H9 (cell line): Measurements from ENCODE around the gene CYCS. TPM values are rescaled to one million over a fixed set of nuclear protein-coding genes. Genes with fewer than 3 reads are reported as not detected.

Experiments used
- DNase-seq: peaks from one replicate; pipeline ENCODE4 v3.0.0-alpha.2; 2017
- H2AFZ ChIP-seq: one replicate; pipeline ENCODE4 v1.6.1; 2013; ENCODE audit warnings: mild to moderate bottlenecking, low read length, control low read depth, moderate library complexity
- H2AK5ac ChIP-seq: 2 replicates; pipeline ENCODE4 v1.6.1; 2013; ENCODE audit warnings: low read length, control low read depth, mixed read lengths; ENCODE audit not compliant: insufficient read length
- H2BK120ac ChIP-seq: one replicate; pipeline ENCODE4 v1.6.1; 2013; ENCODE audit warnings: low read depth, mild to moderate bottlenecking, low read length, control low read depth, inconsistent platforms; ENCODE audit not compliant: poor library complexity, severe bottlenecking
- H2BK12ac ChIP-seq: 2 replicates; pipeline ENCODE4 v1.6.1; 2013; ENCODE audit warnings: low read length, control low read depth, mixed read lengths, low read depth; ENCODE audit not compliant: insufficient read length
- H2BK15ac ChIP-seq: 2 replicates; pipeline ENCODE4 v1.6.1; 2013; ENCODE audit warnings: low read depth, low read length, control low read depth
- H2BK20ac ChIP-seq: one replicate; pipeline ENCODE4 v1.6.1; 2013; ENCODE audit warnings: low read depth, mild to moderate bottlenecking, low read length, control low read depth, inconsistent platforms; ENCODE audit not compliant: poor library complexity, severe bottlenecking
- H2BK5ac ChIP-seq: 2 replicates; pipeline ENCODE4 v1.6.1; 2013; ENCODE audit warnings: low read length, control low read depth, mixed read lengths; ENCODE audit not compliant: insufficient read length
- H3K14ac ChIP-seq: 2 replicates; pipeline ENCODE4 v1.6.1; 2013; ENCODE audit warnings: low read length, control low read depth; ENCODE audit not compliant: insufficient read depth
- H3K18ac ChIP-seq: 2 replicates; pipeline ENCODE4 v1.6.1; 2013; ENCODE audit warnings: low read depth, mild to moderate bottlenecking, mixed read lengths, low read length, control low read depth; ENCODE audit not compliant: insufficient read length
- H3K23ac ChIP-seq: 2 replicates; pipeline ENCODE4 v1.6.1; 2013; ENCODE audit warnings: low read length, control low read depth, mixed read lengths, low read depth; ENCODE audit not compliant: insufficient read length
- H3K23me2 ChIP-seq: 2 replicates; pipeline ENCODE4 v1.6.1; 2013; ENCODE audit warnings: low read depth, mild to moderate bottlenecking, mixed read lengths, low read length, control low read depth; ENCODE audit not compliant: insufficient read length, poor library complexity, severe bottlenecking
- H3K27ac ChIP-seq: 2 replicates; pipeline ENCODE4 v1.5.1; 2013; ENCODE audit warnings: low read length, control low read depth, mixed read lengths, low read depth; ENCODE audit not compliant: insufficient read length
- H3K27me3 ChIP-seq: 2 replicates; pipeline ENCODE4 v1.6.1; 2013; ENCODE audit warnings: low read length, control low read depth, inconsistent platforms; ENCODE audit not compliant: insufficient read depth
- H3K4ac ChIP-seq: 2 replicates; pipeline ENCODE4 v1.6.1; 2013; ENCODE audit warnings: low read depth, mild to moderate bottlenecking, control low read depth, inconsistent platforms, low read length, moderate library complexity
- H3K4me1 ChIP-seq: 2 replicates; pipeline ENCODE4 v1.6.1; 2013; ENCODE audit warnings: low read length, control low read depth, inconsistent platforms; ENCODE audit not compliant: insufficient read depth
- H3K4me2 ChIP-seq: 2 replicates; pipeline ENCODE4 v1.6.1; 2013; ENCODE audit warnings: low read length, control low read depth, mixed read lengths; ENCODE audit not compliant: insufficient read length, insufficient read depth
- H3K56ac ChIP-seq: 2 replicates; pipeline ENCODE4 v1.6.1; 2013; ENCODE audit warnings: low read depth, mild to moderate bottlenecking, mixed read lengths, low read length, control low read depth; ENCODE audit not compliant: insufficient read length
- H3K79me1 ChIP-seq: 2 replicates; pipeline ENCODE4 v1.6.1; 2013; ENCODE audit warnings: low read depth, mild to moderate bottlenecking, moderate library complexity, low read length, control low read depth, inconsistent platforms; ENCODE audit not compliant: insufficient read depth, poor library complexity, severe bottlenecking
- H3K79me2 ChIP-seq: 2 replicates; pipeline ENCODE4 v1.6.1; 2013; ENCODE audit warnings: low read length, control low read depth, inconsistent platforms; ENCODE audit not compliant: insufficient read depth
- H3K9ac ChIP-seq: 2 replicates; pipeline ENCODE4 v1.6.1; 2013; ENCODE audit warnings: low read length, control low read depth, mixed read lengths; ENCODE audit not compliant: insufficient read length; ENCODE audit errors: extremely low read depth
- H3K9me3 ChIP-seq: one replicate; pipeline ENCODE4 v1.6.1; 2013; ENCODE audit warnings: low read depth, low read length, inconsistent platforms; ENCODE audit not compliant: control insufficient read depth
- H3T11ph ChIP-seq: one replicate; pipeline ENCODE4 v1.6.1; 2013; ENCODE audit warnings: mild to moderate bottlenecking, low read length, control low read depth, inconsistent platforms
- H4K20me1 ChIP-seq: one replicate; pipeline ENCODE4 v1.6.1; 2013; ENCODE audit not compliant: control insufficient read depth, insufficient read length, insufficient read depth
- H4K5ac ChIP-seq: 2 replicates; pipeline ENCODE4 v1.6.1; 2013; ENCODE audit warnings: low read depth, mild to moderate bottlenecking, mixed read lengths, low read length, control low read depth; ENCODE audit not compliant: insufficient read length
- H4K8ac ChIP-seq: replicated peaks from 2 replicates; pipeline ENCODE4 v1.6.1; 2013; ENCODE audit warnings: low read length, control low read depth, mixed read lengths, low read depth; ENCODE audit not compliant: insufficient read length
- H4K91ac ChIP-seq: 2 replicates; pipeline ENCODE4 v1.6.1; 2013; ENCODE audit warnings: low read depth, mild to moderate bottlenecking, moderate library complexity, mixed read lengths, low read length, control low read depth; ENCODE audit not compliant: insufficient read length
- H3K27ac Mint-ChIP-seq, 3 experiments: 2 replicates in 2 of 3; 3 replicates in 1 of 3; pipeline ENCODE4 v1.8.0; 2020 to 2021; ENCODE audit warnings: mixed read lengths in 3 of 3, mild to moderate bottlenecking in 1 of 3, moderate library complexity in 1 of 3
- H3K27me3 Mint-ChIP-seq: 2 replicates; pipeline ENCODE4 v1.8.0; 2021; ENCODE audit warnings: low read depth, mild to moderate bottlenecking, moderate library complexity, mixed read lengths
- H3K36me3 Mint-ChIP-seq, 3 experiments: 2 replicates in 2 of 3; 3 replicates in 1 of 3; pipeline ENCODE4 v1.8.0; 2020 to 2021; ENCODE audit warnings: low read depth in 3 of 3, mixed read lengths in 3 of 3; ENCODE audit not compliant: insufficient read depth in 1 of 3
- H3K4me1 Mint-ChIP-seq, 2 experiments: 2 replicates each; pipeline ENCODE4 v1.8.0; 2020; ENCODE audit warnings: mixed read lengths in 2 of 2
- H3K4me3 Mint-ChIP-seq, 2 experiments: 2 replicates in 1 of 2; 3 replicates in 1 of 2; pipeline ENCODE4 v1.8.0; 2020 to 2021; ENCODE audit warnings: mild to moderate bottlenecking in 2 of 2, mixed read lengths in 2 of 2, moderate library complexity in 1 of 2
- H3K9me3 Mint-ChIP-seq, 2 experiments: 2 replicates in 1 of 2; 3 replicates in 1 of 2; pipeline ENCODE4 v1.8.0; 2020; ENCODE audit warnings: mild to moderate bottlenecking in 2 of 2, mixed read lengths in 2 of 2, moderate library complexity in 1 of 2
- CTCF ChIP-seq: fragments of 200-600 bp; sonication (generic); conservative IDR thresholded peaks from 3 replicates; pipeline ENCODE4 v1.8.0; 2021; ENCODE audit warnings: antibody characterized with exemption, mild to moderate bottlenecking
- WGBS: extraction: QIAGEN DNeasy Blood & Tissue Kit; methylation state at CpG from one replicate; pipeline ENCODE4 v1.1.7; 2013; ENCODE audit warnings: missing lambda C conversion rate, low lambda C conversion rate, mixed read lengths; ENCODE audit not compliant: insufficient read length; ENCODE audit errors: extremely low coverage; 5-methylcytosine and 5-hydroxymethylcytosine counted together
- total RNA-seq: library from RNA; stranded (reverse); gene quantifications from 2 replicates; pipeline ENCODE4 v1.2.1, GENCODE V29; 2021

The CYCS gene
- total RNA-seq, 1 experiment from 2014 or later, result 209 TPM

- Mint-ChIP-seq H3K4me3 (no peak overlapping the region), H3K36me3 (peaks cover 0 to 2% (median 0%) of the 10 kb centered on the region in 3 experiments; a peak in 2 of 7 replicates), H3K4me1 (peaks cover 8 to 9% of the 10 kb centered on the region in 2 experiments), H3K9me3 (peaks cover 4 to 5% of the 10 kb centered on the region in 2 experiments; a peak in 1 of 5 replicates), H3K27me3 (no peaks in the 10 kb centered on the region), H3K27ac (no peak overlapping the region)
- no peak overlapping the region for H3T11ph ChIP-seq
- no peak overlapping the region for H2AFZ ChIP-seq
- H3K9me3 ChIP-seq, result no peaks in the 10 kb centered on the region
- no peak for TF ChIP-seq CTCF
- no peaks in the 10 kb centered on the region for H3K79me1 ChIP-seq
- H3K9ac ChIP-seq, result no peak overlapping the region
- no peak overlapping the region for H4K91ac ChIP-seq
- no peaks in the 10 kb centered on the region for H4K20me1 ChIP-seq
- H2BK5ac ChIP-seq, result no peak overlapping the region
- H3K4me2 ChIP-seq, result no peak overlapping the region
- H3K14ac ChIP-seq, result no peak overlapping the region
- no peak for DNase-seq
- no peaks in the 10 kb centered on the region for H3K27me3 ChIP-seq
- no peaks in the 10 kb centered on the region for H3K23me2 ChIP-seq
- H3K79me2 ChIP-seq, result no peaks in the 10 kb centered on the region
- H2BK120ac ChIP-seq, result no peak overlapping the region
- whole genome bisulfite sequencing, result no CpG with 5 or more reads among the region's 1 CpG
- H3K18ac ChIP-seq, result no peak overlapping the region
- H2BK12ac ChIP-seq, result no peak overlapping the region
- no peak overlapping the region for H3K56ac ChIP-seq
- no peak overlapping the region for H2AK5ac ChIP-seq
- no peak overlapping the region for H4K8ac ChIP-seq
- H3K27ac ChIP-seq, result no peak overlapping the region
- H3K4me1 ChIP-seq, result no peaks in the 10 kb centered on the region
- H3K23ac ChIP-seq, result no peak overlapping the region
- H4K5ac ChIP-seq, result no peak overlapping the region
- no peak overlapping the region for H2BK20ac ChIP-seq
- H3K4ac ChIP-seq, result no peak overlapping the region
- no peak overlapping the region for H2BK15ac ChIP-seq
Measured at GRCh38 chr7:25134358-25135010, 9.4 kb upstream of the CYCS start.
